Measurements from ENCODE around the gene TMPRSS2. TPM values are rescaled to one million over a fixed set of nuclear protein-coding genes. Genes with fewer than 3 reads are reported as not detected.

Gene TMPRSS2
- total RNA-seq = not detected in 2 replicates

DNA sequence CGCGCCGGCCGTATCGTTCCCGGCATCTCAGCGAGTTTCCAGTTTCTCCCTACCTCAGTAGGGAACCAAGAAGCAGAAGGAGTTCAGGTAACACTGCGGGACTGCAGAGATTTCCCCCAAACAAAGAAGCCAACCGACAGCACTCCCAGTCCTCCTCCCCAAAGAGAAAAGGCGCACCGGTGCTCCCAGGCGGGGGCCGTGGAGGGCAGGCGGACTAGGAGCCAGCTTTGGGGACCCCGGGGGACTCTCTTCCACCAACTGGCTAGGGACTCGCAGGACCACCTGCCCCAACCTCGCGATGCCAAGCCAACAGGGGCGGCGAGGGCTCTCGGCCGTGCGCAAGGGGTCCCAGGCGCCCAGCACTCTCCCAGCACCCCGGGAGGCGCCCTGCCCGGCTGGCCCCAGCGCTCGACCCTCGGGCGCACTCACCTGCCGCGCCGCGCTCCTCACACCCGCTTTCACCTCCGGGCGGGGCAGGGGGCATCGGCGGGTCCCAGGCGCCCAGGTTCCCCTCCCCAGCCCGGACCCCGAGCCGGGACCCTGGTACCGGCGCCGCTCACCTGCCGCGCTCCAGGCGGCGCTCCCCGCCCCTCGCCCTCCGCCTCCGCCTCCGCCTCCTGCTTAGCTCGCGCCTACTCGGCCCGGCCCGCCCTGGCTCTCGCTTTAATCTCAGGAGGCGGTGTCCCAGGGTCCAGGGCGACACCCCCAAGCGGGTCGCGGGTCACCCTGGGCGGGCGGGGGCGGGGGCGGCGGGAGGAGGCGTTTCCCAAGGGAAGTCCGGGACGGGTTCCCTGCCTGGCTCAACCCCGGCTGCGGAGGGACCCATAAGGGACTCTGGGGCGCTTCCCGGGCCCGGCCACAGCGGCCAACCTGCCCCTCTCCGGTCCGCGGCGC lies at the start of gene TMPRSS2:
TSS of gene TMPRSS2 (minus strand) at position 638 of the 894 bp plus-strand sequence. CDS start 10,025 bp downstream, outside the sequence.

DNA sequence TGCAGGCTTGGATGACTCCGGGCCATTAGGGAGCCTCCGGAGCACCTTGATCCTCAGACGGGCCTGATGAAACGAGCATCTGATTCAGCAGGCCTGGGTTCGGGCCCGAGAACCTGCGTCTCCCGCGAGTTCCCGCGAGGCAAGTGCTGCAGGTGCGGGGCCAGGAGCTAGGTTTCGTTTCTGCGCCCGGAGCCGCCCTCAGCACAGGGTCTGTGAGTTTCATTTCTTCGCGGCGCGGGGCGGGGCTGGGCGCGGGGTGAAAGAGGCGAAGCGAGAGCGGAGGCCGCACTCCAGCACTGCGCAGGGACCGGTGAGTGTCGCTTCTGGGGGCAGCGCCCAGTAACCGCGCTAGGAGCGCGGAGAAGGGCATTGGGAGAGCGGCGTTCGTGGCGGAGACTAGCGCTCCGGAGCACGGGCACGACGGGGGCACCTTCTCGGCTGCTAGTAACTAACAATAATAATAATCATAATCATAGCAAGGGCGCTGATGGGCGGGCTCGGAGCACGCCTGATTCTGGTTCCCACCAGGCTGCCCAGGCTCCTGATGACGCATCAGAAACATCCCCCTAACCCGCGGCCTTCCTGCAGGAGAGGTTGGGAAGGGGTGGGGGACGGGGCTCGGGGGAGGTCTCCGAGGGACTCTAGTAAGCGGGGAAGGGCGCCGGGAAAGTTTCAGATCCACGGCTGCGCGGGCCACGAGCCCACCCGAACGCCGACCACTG lies 81.8 kb downstream of the TMPRSS2 start, which contains the start of gene MX1:
TSS of gene MX1 (plus strand) at position 286 of the 722 bp plus-strand sequence. CDS start 5,832 bp downstream, outside the sequence.

Other genes starting within 250 kb of the TMPRSS2 start
- not detected in 2 replicates for gene FAM3B, start 191.4 kb downstream of the TMPRSS2 start, total RNA-seq
- gene MX2, start 146.1 kb downstream of the TMPRSS2 start, total RNA-seq = 1.3 and 2.0 TPM in 2 replicates
- gene MX1, start 81.9 kb downstream of the TMPRSS2 start, total RNA-seq = 25.7 and 41.3 TPM in 2 replicates